OCI-LY7 (cell line): Measurements from ENCODE around the gene SMIM29. TPM values are rescaled to one million over a fixed set of nuclear protein-coding genes. Genes with fewer than 3 reads are reported as not detected.

Source experiments
- BruUV-seq: library from RNA; stranded (reverse); fragments of 400-500 nt; replicated peaks from 2 replicates; lab custom pipeline; 2021; lab: Mats Ljungman, UMichigan
- CTCF ChIA-PET: fragments of 300-600 bp; sonication (Branson Sonifier 250); formaldehyde crosslinking; loops from one replicate; lab custom pipeline; 2022; ENCODE audit warnings: antibody characterized with exemption; ENCODE audit not compliant: unreplicated experiment; lab: Charles Lee
- POLR2A ChIA-PET: fragments of 300-600 bp; sonication (Branson Sonifier 250); formaldehyde crosslinking; loops from one replicate; lab custom pipeline; 2022; ENCODE audit warnings: antibody characterized with exemption; lab: Charles Lee
- DNase-seq: peaks from one replicate; pipeline ENCODE4 v3.0.0-alpha.2; 2015; ENCODE audit warnings: low spot score
- H2AFZ ChIP-seq: fragments of 200-600 bp; sonication (generic), shearing (Covaris generic); 2 replicates; pipeline ENCODE4 v1.6.1; 2014; ENCODE audit warnings: mild to moderate bottlenecking, antibody characterized with exemption, low read length, moderate library complexity
- H3K27ac ChIP-seq: fragments of 200-600 bp; sonication (generic); 2 replicates; pipeline ENCODE4 v1.5.1; 2014; ENCODE audit warnings: mixed run types, low read depth, mild to moderate bottlenecking, moderate library complexity, low read length, inconsistent platforms; ENCODE audit not compliant: poor library complexity, severe bottlenecking
- H3K36me3 ChIP-seq: fragments of 200-600 bp; sonication (generic); 2 replicates; pipeline ENCODE4 v1.6.1; 2014; ENCODE audit warnings: mild to moderate bottlenecking, antibody characterized with exemption, low read length, moderate library complexity, mixed read lengths; ENCODE audit not compliant: insufficient read depth
- H3K4me1 ChIP-seq: fragments of 200-600 bp; sonication (generic); 2 replicates; pipeline ENCODE4 v1.5.1; 2014; ENCODE audit warnings: mild to moderate bottlenecking, low read length; ENCODE audit not compliant: insufficient read depth, poor library complexity, severe bottlenecking
- H3K4me2 ChIP-seq: fragments of 200-600 bp; sonication (generic); 2 replicates; pipeline ENCODE4 v1.6.1; 2014; ENCODE audit warnings: mild to moderate bottlenecking, low read length
- H3K4me3 ChIP-seq: fragments of 200-600 bp; sonication (generic); 2 replicates; pipeline ENCODE4 v1.5.1; 2014; ENCODE audit warnings: mild to moderate bottlenecking, low read depth, low read length; ENCODE audit not compliant: poor library complexity, severe bottlenecking
- H3K79me2 ChIP-seq: fragments of 200-600 bp; sonication (generic); 2 replicates; pipeline ENCODE4 v1.6.1; 2016; ENCODE audit warnings: low read depth, mild to moderate bottlenecking, low read length, moderate library complexity, mixed read lengths; ENCODE audit not compliant: insufficient read depth
- H3K9me2 ChIP-seq: fragments of 200-600 bp; sonication (generic); 2 replicates; pipeline ENCODE4 v1.6.1; 2016; ENCODE audit warnings: mild to moderate bottlenecking, low read length, mixed read lengths; ENCODE audit not compliant: insufficient read depth
- H3K9me3 ChIP-seq: fragments of 200-600 bp; sonication (generic); 2 replicates; pipeline ENCODE4 v1.6.1; 2014; ENCODE audit warnings: mild to moderate bottlenecking, mixed run types, low read length, mixed read lengths
- H4K20me1 ChIP-seq: fragments of 200-600 bp; sonication (generic); 2 replicates; pipeline ENCODE4 v1.6.1; 2014; ENCODE audit warnings: mild to moderate bottlenecking, antibody characterized with exemption, low read length, moderate library complexity, mixed read lengths; ENCODE audit not compliant: insufficient read depth
- EZH2phosphoT487 ChIP-seq: fragments of 200-600 bp; sonication (generic); IDR thresholded peaks from 2 replicates; pipeline ENCODE4 v1.6.1; 2018; ENCODE audit warnings: low read depth, borderline replicate concordance, mild to moderate bottlenecking, mixed run types, antibody characterized with exemption, low read length, moderate library complexity, mixed read lengths
- intact Hi-C: fragments of 100-400 bp; cut with micrococcal nuclease; formaldehyde crosslinking; loops from one replicate; pipeline ENCODE4 v1.10.0; 2022; ENCODE audit not compliant: unreplicated experiment
- microRNA-seq: library from miRNA; unstranded; fragments of <30 nt; microRNA quantifications from one replicate; pipeline ENCODE4 v1.2.0, GENCODE V29; 2022; ENCODE audit warnings: borderline replicate concordance
- small RNA-seq: library from RNA; depleted of rRNA; stranded (forward); fragments of <200 nt; gene quantifications from one replicate; pipeline ENCODE3, GENCODE V24; 2014
- total RNA-seq, 2 experiments: library from RNA; depleted of rRNA in 1 of 2; stranded (reverse); fragments of >200 nt in 1 of 2; shearing (Covaris generic) in 1 of 2; gene quantifications; 2 replicates each; pipeline ENCODE4 v1.2.3, GENCODE V29; 2014 to 2022
- TF ChIP-seq, protein P1 (sequence below): fragments of 200-600 bp; sonication (generic); conservative IDR thresholded peaks from 2 replicates; pipeline ENCODE4 v1.5.1; 2014; ENCODE audit warnings: mild to moderate bottlenecking, antibody characterized with exemption, low read length, moderate library complexity, mixed read lengths

SMIM29 gene
- total RNA-seq, 2 experiments from 2014 or later, result 17.3 to 21.3 TPM

DNA sequence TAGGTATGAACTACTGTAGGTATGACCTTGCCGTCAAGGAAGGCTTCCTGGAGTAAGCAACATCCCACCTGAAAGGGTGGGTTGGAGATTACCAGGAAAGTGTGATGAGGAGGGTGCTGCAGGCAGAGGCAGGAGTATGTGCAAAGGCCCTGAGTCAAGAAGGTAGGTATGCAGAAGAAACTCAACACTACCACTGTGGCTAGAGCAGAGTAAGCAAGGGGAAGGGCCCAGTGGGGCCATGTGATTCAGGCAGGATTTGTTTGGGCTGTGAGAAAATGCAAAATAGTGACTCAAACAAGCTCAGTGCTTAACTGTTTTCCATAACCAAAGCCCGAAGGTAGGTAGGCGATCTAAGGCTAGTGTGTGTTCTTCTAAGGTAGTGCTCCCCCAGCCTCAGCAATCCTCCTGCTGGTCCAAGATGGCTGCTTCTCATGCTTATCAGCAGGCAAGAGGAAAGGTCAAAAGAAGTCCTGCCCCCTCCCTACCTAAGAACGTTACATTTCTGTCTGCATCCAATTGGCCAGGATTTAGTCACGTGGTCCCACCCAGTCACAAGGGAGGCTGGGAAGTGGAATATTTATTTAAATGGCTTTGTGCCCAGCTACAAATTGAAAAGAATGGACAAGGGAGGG, 48.4 kb downstream of the SMIM29 start:
- no peaks in the 10 kb centered on the region for H3K36me3 ChIP-seq
- intact Hi-C loops, result no loop called here
- H3K9me2 ChIP-seq, result no peaks in the 10 kb centered on the region
- no peak overlapping the region for H3K4me2 ChIP-seq
- no peak overlapping the region for H2AFZ ChIP-seq
- H3K4me1 ChIP-seq, result peaks cover 7% of the 10 kb centered on the region
- no peak for DNase-seq
- H3K27ac ChIP-seq, result no peak overlapping the region
- POLR2A ChIA-PET, result interaction anchor here (0.6 kb wide), 2 partner anchors 45 to 187 kb away, joined by 3 to 4 read pairs; no protein-coding TSS in a partner anchor
- no TSS peak for BruUV-seq
- H3K4me3 ChIP-seq, result no peak overlapping the region
- H3K9me3 ChIP-seq, result peaks cover 8% of the 10 kb centered on the region; the same call in 1 of the 2 replicates
- no peaks in the 10 kb centered on the region for H3K79me2 ChIP-seq
- CTCF ChIA-PET, result no interaction called here
- TF ChIP-seq, protein P1, sequence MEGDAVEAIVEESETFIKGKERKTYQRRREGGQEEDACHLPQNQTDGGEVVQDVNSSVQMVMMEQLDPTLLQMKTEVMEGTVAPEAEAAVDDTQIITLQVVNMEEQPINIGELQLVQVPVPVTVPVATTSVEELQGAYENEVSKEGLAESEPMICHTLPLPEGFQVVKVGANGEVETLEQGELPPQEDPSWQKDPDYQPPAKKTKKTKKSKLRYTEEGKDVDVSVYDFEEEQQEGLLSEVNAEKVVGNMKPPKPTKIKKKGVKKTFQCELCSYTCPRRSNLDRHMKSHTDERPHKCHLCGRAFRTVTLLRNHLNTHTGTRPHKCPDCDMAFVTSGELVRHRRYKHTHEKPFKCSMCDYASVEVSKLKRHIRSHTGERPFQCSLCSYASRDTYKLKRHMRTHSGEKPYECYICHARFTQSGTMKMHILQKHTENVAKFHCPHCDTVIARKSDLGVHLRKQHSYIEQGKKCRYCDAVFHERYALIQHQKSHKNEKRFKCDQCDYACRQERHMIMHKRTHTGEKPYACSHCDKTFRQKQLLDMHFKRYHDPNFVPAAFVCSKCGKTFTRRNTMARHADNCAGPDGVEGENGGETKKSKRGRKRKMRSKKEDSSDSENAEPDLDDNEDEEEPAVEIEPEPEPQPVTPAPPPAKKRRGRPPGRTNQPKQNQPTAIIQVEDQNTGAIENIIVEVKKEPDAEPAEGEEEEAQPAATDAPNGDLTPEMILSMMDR, result no peak
- no peaks in the 10 kb centered on the region for H4K20me1 ChIP-seq

DNA sequence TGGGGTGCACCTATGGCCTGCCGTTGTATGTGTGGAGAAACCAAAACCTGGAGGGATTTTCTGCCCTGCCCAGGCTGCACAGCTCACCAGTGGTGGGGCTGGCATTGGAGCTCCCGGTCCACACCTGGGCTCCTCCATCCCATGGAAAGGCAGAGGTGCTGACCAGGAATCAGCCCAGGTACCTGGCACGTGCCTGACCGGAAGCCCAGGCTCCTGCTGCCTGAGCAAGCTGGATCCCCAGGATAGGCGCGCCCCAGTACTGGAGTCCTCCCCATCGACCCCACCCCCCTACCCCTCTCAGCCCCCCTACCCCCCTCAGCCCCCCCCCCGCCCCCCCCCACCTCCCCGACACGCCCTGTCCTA, 52.0 kb downstream of the SMIM29 start:
- CTCF ChIA-PET, result interaction anchor here (1.2 kb wide), 1 partner anchor 15 kb away, joined by 3 read pairs; no protein-coding TSS in a partner anchor

More for the DNA sequence above, 52.0 kb downstream of the SMIM29 start:
- H3K9me2 ChIP-seq, result no peaks in the 10 kb centered on the region
- H4K20me1 ChIP-seq, result no peaks in the 10 kb centered on the region
- no peaks in the 10 kb centered on the region for H3K36me3 ChIP-seq
- no peak overlapping the region for H3K27ac ChIP-seq
- peaks cover 7% of the 10 kb centered on the region for H3K4me1 ChIP-seq
- H3K9me3 ChIP-seq, result 0 out of 2 replicates have a peak, but pooled peaks cover 1% of the 10 kb centered on the region
- POLR2A ChIA-PET, result no interaction called here
- no peak for DNase-seq
- no peak for TF ChIP-seq EZH2phosphoT487
- TF ChIP-seq, protein P1, result no peak
- intact Hi-C loops, result loop anchor here (2.0 kb wide), 3 partner anchors 40 to 218 kb away; partner anchors contain the start of gene HMGA1
- H3K4me3 ChIP-seq, result no peak overlapping the region
- peak overlapping the region; percentile 65 for H3K4me2 ChIP-seq
- H2AFZ ChIP-seq, result peak overlapping the region; percentile 92
- no peaks in the 10 kb centered on the region for H3K79me2 ChIP-seq
- BruUV-seq, result no TSS peak

Small RNA genes within 50 kb of the gene (microRNA-seq; reads per million reads assigned to microRNA genes)
- gene MIR6835, result not detected

Small RNA genes within 50 kb of the gene (small RNA-seq; reads per million reads assigned to genes)
- not detected for gene MIR6835

Other genes with a start within 250 kb of the SMIM29 start
- 0.21 and 0.73 TPM in 2 replicates for gene GRM4, start 102.9 kb downstream of the SMIM29 start, total RNA-seq (2014; rRNA removed; shearing (Covaris generic))
- 0.85 and 1.3 TPM in 2 replicates for gene GRM4, start 102.9 kb downstream of the SMIM29 start, total RNA-seq (2022)
- 435 and 463 TPM in 2 replicates for gene HMGA1, start 12.1 kb downstream of the SMIM29 start, total RNA-seq (2014; rRNA removed; shearing (Covaris generic))
- gene HMGA1, start 12.1 kb downstream of the SMIM29 start, total RNA-seq (2022), result 736 and 764 TPM in 2 replicates
- gene NUDT3, start 143.7 kb upstream of the SMIM29 start, total RNA-seq (2014; rRNA removed; shearing (Covaris generic)), result 26.8 and 30.7 TPM in 2 replicates
- 43.0 and 49.4 TPM in 2 replicates for gene NUDT3, start 143.7 kb upstream of the SMIM29 start, total RNA-seq (2022)
- gene RPS10, start 177.1 kb upstream of the SMIM29 start, total RNA-seq (2014; rRNA removed; shearing (Covaris generic)), result 2,738 and 2,938 TPM in 2 replicates
- 1,615 and 1,714 TPM in 2 replicates for gene RPS10, start 177.1 kb upstream of the SMIM29 start, total RNA-seq (2022)
- 14.9 and 19.3 TPM in 2 replicates for gene PACSIN1, start 217.1 kb upstream of the SMIM29 start, total RNA-seq (2014; rRNA removed; shearing (Covaris generic))
- gene PACSIN1, start 217.1 kb upstream of the SMIM29 start, total RNA-seq (2022), result 70.8 and 88.4 TPM in 2 replicates